ENCODE measurements around the gene MLKL. TPM values are rescaled to one million over a fixed set of nuclear protein-coding genes. Genes with fewer than 3 reads are reported as not detected.
A peak's percentile ranks its signal among the peaks of the same experiment; 100 is the strongest.
"Not testable (repeated sequence)": the region's sequence is repeated elsewhere in the genome, so short reads cannot be mapped to it uniquely, and the experiment has no call there.

Gene MLKL
- total RNA-seq, 2 donors from 2014 or later, result 17.1 to 23.5 TPM

GRCh38 chr16:74666425-74667254, 34.0 kb downstream of the MLKL start, which contains the start of gene RFWD3:
TSS of gene RFWD3 (minus strand) at chr16:74666877. CDS start at chr16:74661449, 5,428 bp downstream.
- no peaks in the 10 kb centered on the region for H3K27me3 Mint-ChIP-seq
- DNase-seq (ENCODE audit: low spot score) (peak; percentile 99), ATAC-seq (peak; percentile 100)
- peak within 1 kb of the TSS; percentile 87 for H3K4me3 Mint-ChIP-seq
- peaks cover 22% of the 10 kb centered on the region for H3K36me3 Mint-ChIP-seq
- H3K4me1 Mint-ChIP-seq (ENCODE audit: low read depth in 2 of 2), result peaks cover 26 to 29% of the 10 kb centered on the region in 2 donors
- peak within 1 kb of the TSS; percentile 82 to 87 for H3K27ac Mint-ChIP-seq
- no peaks in the 10 kb centered on the region for H3K9me3 Mint-ChIP-seq

- Mint-ChIP-seq H3K27ac (peak overlapping the region; percentile 82 to 87), H3K4me3 (peak overlapping the region; percentile 87), H3K27me3 (no peaks in the 10 kb centered on the region), H3K9me3 (no peaks in the 10 kb centered on the region), H3K4me1 (ENCODE audit: low read depth in 2 of 2) (peaks cover 27 to 30% of the 10 kb centered on the region in 2 donors), H3K36me3 (peaks cover 22% of the 10 kb centered on the region)
- DNase-seq (ENCODE audit: low spot score) (no peak), ATAC-seq (no peak)
Observed at GRCh38 chr16:74666010-74666421, 34.6 kb downstream of the MLKL start.

DNA sequence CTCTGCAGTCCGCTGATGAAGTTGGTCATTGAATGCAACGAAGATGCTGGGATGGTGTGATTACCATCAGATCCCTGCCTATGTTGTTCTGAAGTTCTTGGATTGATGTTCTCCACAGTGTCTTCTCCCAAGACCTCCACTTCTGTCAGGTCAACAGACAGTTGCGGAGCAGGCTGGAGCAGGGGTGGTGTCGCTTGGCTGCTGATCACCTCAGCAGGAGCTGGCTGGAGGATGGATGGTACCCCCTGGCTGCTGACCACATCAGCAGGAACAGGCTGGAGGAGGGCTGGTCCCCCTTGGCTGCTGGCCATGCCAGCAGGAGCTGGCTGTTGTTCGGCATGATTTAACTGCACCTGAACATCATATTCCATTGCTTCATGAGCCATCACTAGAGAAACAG, 39.6 kb downstream of the MLKL start:
- ATAC-seq (no peak), DNase-seq (ENCODE audit: low spot score) (no peak)
- Mint-ChIP-seq H3K27ac (peak overlapping the region in 1 of 2 donors; percentile 25), H3K4me3 (peak overlapping the region; percentile 44), H3K27me3 (no peaks in the 10 kb centered on the region), H3K36me3 (peaks cover 49% of the 10 kb centered on the region), H3K4me1 (ENCODE audit: low read depth in 2 of 2) (peaks cover 52 to 57% of the 10 kb centered on the region in 2 donors), H3K9me3 (no peaks in the 10 kb centered on the region)

- Mint-ChIP-seq H3K36me3 (peaks cover 49% of the 10 kb centered on the region), H3K4me1 (ENCODE audit: low read depth in 2 of 2) (peaks cover 52 to 57% of the 10 kb centered on the region in 2 donors)
- DNase-seq (ENCODE audit: low spot score), result no peak
Observed at GRCh38 chr16:74660383-74660782, 40.3 kb downstream of the MLKL start.

DNA sequence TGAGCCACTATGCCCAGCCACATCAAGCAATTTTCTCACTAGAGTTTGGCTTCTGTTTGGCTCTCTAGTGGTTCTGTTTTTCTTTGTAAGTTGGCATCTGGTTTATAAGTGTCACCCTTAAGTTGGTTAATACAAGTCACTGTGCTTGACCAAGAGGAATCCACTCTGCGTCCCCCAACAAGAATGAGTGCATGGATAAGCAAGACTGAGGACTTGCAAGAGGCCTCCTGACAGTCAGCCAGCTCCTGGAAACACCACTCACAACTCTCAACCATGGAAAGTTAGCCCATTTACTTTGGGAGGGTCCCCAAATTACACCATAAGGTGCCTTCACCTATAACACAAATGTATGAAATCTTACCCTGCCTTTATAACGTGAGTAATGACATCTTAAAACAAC, 41.6 kb downstream of the MLKL start:
- H3K27ac Mint-ChIP-seq, result no peak overlapping the region
- H3K4me3 Mint-ChIP-seq, result peak overlapping the region; percentile 62
- ATAC-seq (no peak), DNase-seq (ENCODE audit: low spot score) (no peak)
- no peaks in the 10 kb centered on the region for H3K9me3 Mint-ChIP-seq
- H3K4me1 Mint-ChIP-seq (ENCODE audit: low read depth in 2 of 2), result peaks cover 59 to 60% of the 10 kb centered on the region in 2 donors
- H3K27me3 Mint-ChIP-seq, result no peaks in the 10 kb centered on the region
- H3K36me3 Mint-ChIP-seq, result peaks cover 45% of the 10 kb centered on the region

More at GRCh38 chr16:74660383-74660782, 40.3 kb downstream of the MLKL start:
- H3K4me3 Mint-ChIP-seq, result peak overlapping the region; percentile 62
- no peaks in the 10 kb centered on the region for H3K9me3 Mint-ChIP-seq
- ATAC-seq, result no peak
- H3K27me3 Mint-ChIP-seq, result no peaks in the 10 kb centered on the region
- peak overlapping the region in 1 of 2 donors; percentile 72 for H3K27ac Mint-ChIP-seq

DNA sequence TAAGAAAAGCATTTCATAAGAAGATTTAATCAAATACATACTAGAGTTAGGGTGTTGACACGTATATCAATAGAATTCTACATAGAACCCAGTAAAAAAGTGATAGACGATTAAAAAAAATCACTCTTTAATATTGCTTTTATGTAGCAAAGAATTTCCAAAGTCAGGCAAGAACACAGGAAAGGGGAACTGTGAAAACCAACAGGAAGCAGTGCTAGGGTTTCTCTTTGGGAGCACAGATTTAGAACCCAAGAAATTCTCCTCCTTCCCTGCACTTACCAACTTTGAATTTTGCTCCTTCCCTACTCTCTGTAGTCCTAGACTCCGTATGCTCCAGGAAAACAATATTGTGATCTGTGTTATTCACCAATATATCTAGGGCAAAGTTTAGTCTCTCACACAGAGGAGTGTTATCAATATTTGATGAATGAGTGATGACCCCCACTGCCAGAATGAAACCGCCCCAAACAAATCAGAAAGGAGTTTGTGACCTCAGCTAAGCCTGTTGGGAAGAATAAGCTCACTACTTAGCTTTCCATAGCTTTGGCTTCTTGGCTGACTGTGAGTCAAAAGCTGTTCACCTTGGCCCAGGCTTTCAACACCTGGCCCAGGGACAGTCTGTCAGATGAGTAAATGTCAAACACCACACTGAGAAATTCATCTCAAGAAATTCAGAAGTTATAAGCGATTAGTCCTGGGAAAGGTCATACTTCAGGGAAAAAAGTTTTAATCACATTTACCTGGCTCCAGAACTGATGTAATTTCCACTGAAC, 42.6 kb downstream of the MLKL start:
- H3K4me1 Mint-ChIP-seq (ENCODE audit: low read depth in 2 of 2), result peaks cover 57 to 59% of the 10 kb centered on the region in 2 donors
- H3K36me3 Mint-ChIP-seq, result peaks cover 39% of the 10 kb centered on the region
- no peaks in the 10 kb centered on the region for H3K27me3 Mint-ChIP-seq
- ATAC-seq, result no peak
- peak overlapping the region in 1 of 2 donors; percentile 67 for H3K27ac Mint-ChIP-seq
- no peaks in the 10 kb centered on the region for H3K9me3 Mint-ChIP-seq
- DNase-seq (ENCODE audit: low spot score), result no peak
- H3K4me3 Mint-ChIP-seq, result peak overlapping the region; percentile 34

DNA sequence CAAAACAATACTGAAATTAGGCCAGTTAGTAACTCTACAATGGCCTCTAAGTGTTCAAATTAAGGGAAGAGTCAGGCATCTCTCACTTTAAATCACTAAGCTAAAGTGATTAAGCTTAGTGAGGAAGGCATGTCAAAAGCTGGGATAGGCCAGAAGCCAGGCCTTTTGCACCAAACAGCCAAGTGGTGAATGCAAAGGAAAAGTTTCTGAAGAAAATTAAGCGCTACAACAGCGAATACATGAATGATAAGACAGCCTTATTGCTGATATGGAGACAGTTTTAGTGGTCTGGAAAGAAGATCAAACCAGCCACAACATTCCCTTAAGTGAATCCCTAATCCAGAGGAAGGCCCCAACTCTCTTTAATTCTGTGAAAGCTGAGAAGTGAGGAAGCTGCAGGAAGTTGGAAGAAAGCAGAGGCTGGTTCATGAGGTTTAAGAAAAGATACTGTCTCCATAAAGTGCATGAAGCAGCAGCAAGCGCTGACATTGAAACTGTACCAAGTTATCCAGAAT, 46.1 kb downstream of the MLKL start:
- ATAC-seq, result no peak
- no peaks in the 10 kb centered on the region for H3K9me3 Mint-ChIP-seq
- DNase-seq (ENCODE audit: low spot score), result no peak
- H3K4me1 Mint-ChIP-seq (ENCODE audit: low read depth in 2 of 2), result peaks cover 40 to 41% of the 10 kb centered on the region in 2 donors
- H3K27me3 Mint-ChIP-seq, result no peaks in the 10 kb centered on the region
- no peak overlapping the region for H3K27ac Mint-ChIP-seq
- H3K36me3 Mint-ChIP-seq, result peaks cover 24% of the 10 kb centered on the region
- no peak overlapping the region for H3K4me3 Mint-ChIP-seq

DNA sequence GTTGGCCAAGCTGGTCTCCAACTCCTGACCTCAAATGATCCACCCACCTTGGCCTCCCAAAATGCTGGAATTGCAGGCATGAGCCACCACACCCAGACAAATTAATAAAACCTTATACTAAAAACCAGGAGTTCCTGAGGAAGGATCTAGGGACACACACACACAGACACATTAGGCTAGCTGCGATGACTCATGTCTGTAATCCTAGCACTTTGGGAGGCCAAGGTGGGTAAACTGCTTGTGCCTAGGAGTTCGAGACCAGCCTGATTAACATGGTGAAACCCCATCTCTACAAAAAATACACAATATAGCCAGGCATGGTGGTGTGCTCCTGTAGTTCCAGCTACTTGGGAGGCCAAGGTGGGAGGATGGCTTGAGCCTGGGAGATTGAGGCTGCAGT, 47.8 kb downstream of the MLKL start:
- H3K27ac Mint-ChIP-seq; ATAC-seq; H3K9me3 Mint-ChIP-seq; H3K27me3 Mint-ChIP-seq; DNase-seq (ENCODE audit: low spot score); H3K4me3 Mint-ChIP-seq: not testable (repeated sequence)
- Mint-ChIP-seq H3K4me1 (ENCODE audit: low read depth in 2 of 2) (peaks cover 25 to 26% of the 10 kb centered on the region in 2 donors), H3K36me3 (peaks cover 14% of the 10 kb centered on the region)

GRCh38 chr16:74652249-74652648, 48.4 kb downstream of the MLKL start:
- H3K9me3 Mint-ChIP-seq, result no peaks in the 10 kb centered on the region
- no peak overlapping the region for H3K4me3 Mint-ChIP-seq
- H3K27ac Mint-ChIP-seq, result no peak overlapping the region
- DNase-seq (ENCODE audit: low spot score) (no peak), ATAC-seq (no peak)
- H3K36me3 Mint-ChIP-seq, result peaks cover 13% of the 10 kb centered on the region
- H3K27me3 Mint-ChIP-seq, result no peaks in the 10 kb centered on the region
- peaks cover 22 to 23% of the 10 kb centered on the region in 2 donors for H3K4me1 Mint-ChIP-seq (ENCODE audit: low read depth in 2 of 2)

- H3K27ac Mint-ChIP-seq, result no peak overlapping the region
- no peak for ATAC-seq
Observed at GRCh38 chr16:74651841-74652240, 48.8 kb downstream of the MLKL start.

DNA sequence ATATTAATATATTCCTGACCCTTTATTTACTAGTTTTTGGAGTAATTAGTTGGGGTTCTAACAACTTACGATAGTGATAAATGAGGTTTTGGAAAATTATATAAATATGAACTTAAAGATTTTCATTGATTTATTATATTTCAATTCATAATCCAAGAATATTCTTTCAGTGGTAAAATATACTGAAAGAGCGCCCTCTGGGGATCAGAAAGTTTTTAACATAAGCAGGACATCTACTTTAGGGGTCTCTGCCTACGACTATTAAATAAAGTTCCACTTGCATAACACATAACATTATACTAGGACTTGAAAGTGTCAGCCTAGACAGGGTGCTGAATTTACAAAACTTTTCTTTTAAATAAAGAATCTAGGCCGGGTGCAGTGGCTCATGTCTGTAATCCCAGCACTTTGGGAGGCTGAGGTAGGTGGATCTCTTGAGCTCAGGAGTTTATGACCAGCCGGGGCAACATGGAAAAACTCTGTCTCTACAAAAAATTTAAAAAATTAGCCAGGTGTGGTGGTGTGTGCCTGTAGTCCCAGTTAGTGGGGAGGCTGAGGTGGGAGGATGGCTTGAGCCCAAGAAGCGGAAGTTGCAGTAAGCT, 49.6 kb downstream of the MLKL start:
- Mint-ChIP-seq H3K36me3 (peaks cover 13% of the 10 kb centered on the region), H3K9me3 (no peaks in the 10 kb centered on the region), H3K4me1 (ENCODE audit: low read depth in 2 of 2) (peaks cover 18 to 20% of the 10 kb centered on the region in 2 donors), H3K27ac (no peak overlapping the region), H3K4me3 (no peak overlapping the region), H3K27me3 (no peaks in the 10 kb centered on the region)
- DNase-seq (ENCODE audit: low spot score), result no peak
- no peak for ATAC-seq

More at GRCh38 chr16:74651841-74652240, 48.8 kb downstream of the MLKL start:
- no peak overlapping the region for H3K4me3 Mint-ChIP-seq
- no peak for DNase-seq (ENCODE audit: low spot score)
- H3K9me3 Mint-ChIP-seq, result no peaks in the 10 kb centered on the region
- no peaks in the 10 kb centered on the region for H3K27me3 Mint-ChIP-seq
- peaks cover 19 to 21% of the 10 kb centered on the region in 2 donors for H3K4me1 Mint-ChIP-seq (ENCODE audit: low read depth in 2 of 2)
- H3K36me3 Mint-ChIP-seq, result peaks cover 13% of the 10 kb centered on the region

GRCh38 chr16:74649839-74650504, 50.7 kb downstream of the MLKL start:
- peaks cover 13% of the 10 kb centered on the region for H3K36me3 Mint-ChIP-seq
- no peak overlapping the region for H3K4me3 Mint-ChIP-seq
- peaks cover 18 to 20% of the 10 kb centered on the region in 2 donors for H3K4me1 Mint-ChIP-seq (ENCODE audit: low read depth in 2 of 2)
- no peak for ATAC-seq
- H3K27me3 Mint-ChIP-seq, result no peaks in the 10 kb centered on the region
- H3K27ac Mint-ChIP-seq, result no peak overlapping the region
- no peaks in the 10 kb centered on the region for H3K9me3 Mint-ChIP-seq
- DNase-seq (ENCODE audit: low spot score), result no peak

DNA sequence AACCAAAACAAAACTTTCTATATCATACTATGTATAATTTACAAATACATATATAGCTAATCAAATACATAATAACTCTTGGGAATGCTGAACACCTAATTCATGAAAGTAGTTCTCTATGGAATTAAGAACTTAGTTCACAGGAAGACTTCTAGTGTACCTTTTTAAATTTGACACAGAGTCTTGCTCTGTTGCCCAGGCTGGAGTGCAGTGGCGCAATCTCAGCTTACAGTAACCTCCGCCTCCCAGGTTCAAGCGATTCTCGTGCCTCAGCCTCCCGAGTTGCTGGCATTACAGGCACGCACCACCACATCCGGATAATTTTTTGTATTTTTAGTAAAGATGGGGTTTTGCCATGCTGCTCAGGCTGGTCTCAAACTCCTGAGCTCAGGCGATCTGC, 58.7 kb downstream of the MLKL start:
- no peaks in the 10 kb centered on the region for H3K27me3 Mint-ChIP-seq
- H3K27ac Mint-ChIP-seq, result no peak overlapping the region
- H3K36me3 Mint-ChIP-seq, result peaks cover 17% of the 10 kb centered on the region
- H3K9me3 Mint-ChIP-seq, result no peaks in the 10 kb centered on the region
- H3K4me3 Mint-ChIP-seq, result no peak overlapping the region
- ATAC-seq (no peak), DNase-seq (ENCODE audit: low spot score) (no peak)
- H3K4me1 Mint-ChIP-seq (ENCODE audit: low read depth in 2 of 2), result peaks cover 0 to 4% of the 10 kb centered on the region in 2 donors

All from natural killer cell treated with Interleukin-12 subunit alpha and Interleukin-12 subunit beta and Interleukin-15 and Interleukin-18, amount 100 ng/mL, for 72 hours (primary cell).